Measurements from ENCODE around the gene ZYG11B.
"Not testable (repeated sequence)": the region's sequence is repeated elsewhere in the genome, so short reads cannot be mapped to it uniquely, and the experiment has no call there.

Gene ZYG11B

DNA sequence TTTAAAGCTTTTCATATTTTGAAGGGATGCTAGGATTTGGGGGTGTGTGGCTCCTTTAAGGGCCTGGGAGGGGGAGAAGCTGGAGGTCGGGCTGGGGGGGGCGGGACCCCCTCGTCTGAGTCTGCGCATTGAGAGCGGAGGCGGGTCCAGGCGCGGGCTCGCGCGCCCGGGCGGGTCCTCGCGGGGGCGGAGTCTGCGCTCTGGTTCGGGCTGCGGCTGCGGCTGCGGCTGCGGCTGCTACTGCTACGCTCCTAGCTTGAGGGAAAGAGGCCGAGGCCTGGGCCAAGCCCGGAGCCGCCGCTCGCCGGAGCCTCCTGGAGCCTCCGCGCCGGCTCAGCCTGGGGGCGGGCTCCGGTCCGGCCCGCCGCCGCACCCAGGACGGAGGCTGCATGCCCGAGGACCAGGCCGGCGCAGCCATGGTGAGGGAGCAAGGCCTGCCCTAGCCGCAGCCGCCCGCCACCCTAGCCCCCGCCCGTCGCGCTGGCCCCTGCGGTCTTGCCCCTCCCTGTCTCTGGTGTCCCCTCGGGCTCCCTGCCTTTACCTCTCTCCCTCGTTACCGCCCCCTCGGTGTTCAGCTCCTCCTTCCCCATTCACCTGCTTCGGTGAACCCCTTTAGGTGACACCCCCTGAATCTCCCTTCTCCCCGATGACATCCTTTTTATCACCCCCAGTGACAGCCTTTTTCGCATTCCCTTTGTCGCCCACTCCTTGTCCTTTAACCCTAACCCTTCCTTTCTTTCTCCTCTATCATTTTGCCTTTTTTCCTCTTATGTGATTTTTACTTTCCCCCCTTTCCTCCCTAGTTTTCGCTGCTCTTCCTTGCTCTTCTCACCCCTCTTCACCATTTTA lies at the start of gene ZYG11B:
Gene ZYG11B, plus strand, starts transcription at position 189 of the 849 bp plus-strand sequence. Its CDS starts 201 bp downstream, at position 390.
- peak; percentile 95 for DNase-seq

- DNase-seq: no peak
These were observed 49.0 kb upstream of the ZYG11B start for GRCh38 chr1:52677076-52677806.

DNA sequence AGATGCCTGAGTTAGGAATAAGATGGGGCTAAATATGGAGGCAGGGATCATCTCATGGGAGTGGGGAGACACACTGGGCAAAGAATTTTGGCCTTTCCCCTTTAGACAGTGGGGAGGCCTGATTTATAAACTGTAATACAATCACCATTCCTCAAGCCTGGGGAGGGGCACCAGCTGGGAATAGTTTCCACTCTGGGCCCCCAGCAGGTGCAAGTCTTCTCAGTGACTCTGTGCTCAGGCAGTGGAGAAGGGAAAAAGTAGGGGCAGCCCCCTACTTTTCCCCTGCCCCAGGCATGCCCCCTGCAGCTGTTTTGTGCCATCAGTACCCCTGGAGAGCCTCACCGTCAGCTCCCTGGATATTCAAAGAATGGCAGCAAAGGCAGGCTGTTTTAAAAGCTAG lies 47.2 kb upstream of the ZYG11B start:
- DNase-seq: no peak

DNA sequence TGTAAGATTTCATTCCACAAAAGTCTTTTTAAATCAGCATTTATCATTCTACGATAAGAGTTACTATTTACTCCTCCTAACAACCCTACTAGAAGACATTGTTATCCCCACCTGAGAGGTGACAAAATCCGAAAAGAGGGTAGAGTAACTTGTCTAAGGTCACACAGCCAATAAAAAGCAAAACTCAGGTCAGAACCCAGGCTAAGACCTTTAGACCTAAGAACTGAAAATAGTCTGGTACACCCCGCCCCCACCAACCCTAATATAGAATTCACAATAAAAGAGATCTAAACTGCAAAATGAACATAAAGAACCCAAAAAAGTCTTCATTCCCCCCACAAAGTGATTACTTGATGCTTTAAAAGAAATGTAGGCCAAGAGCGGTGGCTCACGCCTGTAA lies 46.8 kb upstream of the ZYG11B start:
- DNase-seq: no peak

DNA sequence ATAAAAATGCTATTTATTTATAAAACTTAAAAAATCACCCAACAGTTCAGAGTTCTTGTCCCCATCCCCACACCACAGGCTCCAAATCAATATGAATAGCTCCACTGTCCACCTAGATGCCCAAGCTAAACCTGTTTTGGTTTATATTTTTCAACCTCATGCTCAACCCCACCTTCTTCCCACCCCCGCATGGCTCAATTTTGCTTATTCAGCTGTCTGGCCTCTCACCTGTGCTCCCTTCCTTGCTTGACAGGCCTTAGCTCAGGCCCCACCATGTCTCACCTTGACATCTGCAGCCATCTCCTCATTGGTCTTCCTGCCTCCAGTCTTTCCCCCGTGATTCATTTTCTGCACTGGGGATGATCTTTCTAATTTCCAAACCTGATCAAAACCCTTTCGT lies 45.9 kb upstream of the ZYG11B start:
- no peak for DNase-seq

DNA sequence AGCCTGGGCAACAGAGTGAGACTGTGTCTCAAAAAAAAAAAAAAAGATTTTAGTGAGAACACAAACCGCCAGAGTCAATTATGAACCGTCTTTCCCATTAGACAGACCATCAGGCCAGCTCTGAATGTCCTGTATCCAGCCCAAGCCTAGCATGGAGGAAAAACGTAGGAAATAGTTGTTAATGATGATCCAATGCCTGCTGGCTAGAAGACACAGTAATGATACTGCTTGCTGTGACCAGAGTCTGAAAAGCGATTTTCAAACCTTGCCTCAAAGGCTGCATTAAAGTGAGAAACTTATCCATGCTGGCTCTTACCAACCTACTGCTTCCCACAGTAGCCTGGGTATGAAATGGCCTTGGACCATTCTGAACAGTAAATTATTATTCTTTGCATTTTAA lies 45.1 kb upstream of the ZYG11B start:
- no peak for DNase-seq

DNA sequence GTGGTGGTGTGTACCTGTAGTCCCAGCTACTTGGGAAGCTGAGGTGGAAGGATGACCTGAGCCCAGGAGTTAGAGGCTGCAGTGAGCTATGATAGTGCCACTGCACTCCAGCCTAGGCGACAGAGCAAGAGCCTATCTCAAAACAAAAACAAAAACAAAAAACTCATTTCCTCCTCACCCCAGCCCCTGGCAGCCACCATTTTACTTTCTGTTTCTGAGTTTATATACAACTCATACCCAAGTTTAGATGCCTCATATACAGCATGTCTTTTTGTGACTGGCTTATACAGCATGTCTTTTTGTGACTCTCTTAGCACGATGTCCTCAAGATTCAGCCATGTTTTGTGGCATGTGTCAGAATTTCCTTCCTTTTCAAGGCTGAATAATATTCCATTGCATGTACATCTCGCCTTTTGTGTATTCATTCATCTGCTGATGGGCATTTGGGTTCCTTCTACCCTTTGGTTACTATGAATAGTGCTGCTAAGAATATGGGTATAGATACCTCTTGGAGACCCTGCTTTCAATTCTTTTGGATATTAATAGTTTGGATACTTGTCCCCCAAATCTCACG lies 42.8 kb upstream of the ZYG11B start:
- no peak for DNase-seq

GRCh38 chr1:52684545-52684944 lies 41.7 kb upstream of the ZYG11B start:
- DNase-seq: no peak

DNA sequence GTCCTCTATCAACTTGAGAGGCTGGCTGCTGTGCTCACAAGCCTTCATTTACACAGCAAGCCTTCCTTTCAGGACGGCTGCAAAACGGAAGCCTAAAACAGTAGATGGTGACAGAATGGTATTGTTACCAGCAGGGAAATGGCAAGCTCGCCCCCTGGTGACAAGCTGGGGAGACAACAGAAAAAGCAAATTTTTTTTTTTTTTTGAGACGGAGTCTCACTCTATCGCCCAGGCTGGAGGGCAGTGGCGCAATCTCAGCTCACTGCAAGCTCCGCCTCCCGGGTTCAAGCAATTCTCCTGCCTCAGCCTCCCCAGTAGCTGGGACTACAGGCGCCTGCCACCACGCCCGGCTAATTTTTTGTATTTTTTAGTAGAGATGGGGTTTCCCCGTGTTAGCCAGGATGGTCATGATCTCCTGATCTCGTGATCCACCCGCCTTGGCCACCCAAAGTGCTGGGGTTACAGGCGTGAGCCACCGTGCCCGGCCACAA lies 39.9 kb upstream of the ZYG11B start:
- DNase-seq: peak; percentile 81

- DNase-seq: no peak
These were observed 39.4 kb upstream of the ZYG11B start for GRCh38 chr1:52686830-52687229.

DNA sequence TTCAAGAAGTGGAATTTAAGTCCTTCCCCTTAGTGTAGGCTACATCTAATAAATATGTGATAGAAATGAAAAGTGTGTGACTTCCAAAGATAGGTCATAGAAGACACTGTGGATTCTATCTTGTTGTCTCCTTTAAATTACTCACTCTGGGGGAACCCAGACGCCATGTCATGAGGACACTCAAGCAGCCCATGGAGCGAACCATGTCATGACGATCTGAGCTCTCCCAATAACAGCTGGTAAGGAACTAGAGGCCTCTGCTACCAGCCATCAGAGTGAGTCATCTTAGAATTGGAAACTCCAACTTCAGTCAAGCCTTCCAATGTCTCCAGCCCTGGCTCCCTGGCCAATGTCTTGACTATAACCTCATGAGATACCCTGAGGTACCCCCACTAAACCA lies 34.4 kb upstream of the ZYG11B start:
- DNase-seq: no peak

- DNase-seq: no peak
These were observed 33.6 kb upstream of the ZYG11B start for GRCh38 chr1:52692697-52693096.

DNA sequence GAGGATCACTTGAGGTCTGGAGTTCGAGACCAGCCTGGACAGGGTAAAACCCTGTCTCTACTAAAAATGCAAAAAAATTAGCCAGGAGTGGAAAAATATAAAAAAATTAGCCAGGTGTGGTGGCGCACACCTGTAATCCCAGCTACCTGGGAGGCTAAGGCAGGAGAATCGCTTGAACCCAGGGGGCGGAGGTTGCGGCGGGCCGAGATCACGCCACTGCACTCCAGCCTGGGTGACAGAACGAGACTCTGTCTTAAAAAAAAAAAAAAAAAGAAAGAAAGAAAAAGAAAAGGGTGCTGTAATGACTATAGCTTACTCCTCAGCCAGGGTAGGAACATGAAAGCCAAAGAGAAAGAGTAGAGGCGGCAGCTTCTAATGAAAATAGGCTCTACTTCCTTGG lies 32.9 kb upstream of the ZYG11B start:
- DNase-seq: not testable (repeated sequence)

DNA sequence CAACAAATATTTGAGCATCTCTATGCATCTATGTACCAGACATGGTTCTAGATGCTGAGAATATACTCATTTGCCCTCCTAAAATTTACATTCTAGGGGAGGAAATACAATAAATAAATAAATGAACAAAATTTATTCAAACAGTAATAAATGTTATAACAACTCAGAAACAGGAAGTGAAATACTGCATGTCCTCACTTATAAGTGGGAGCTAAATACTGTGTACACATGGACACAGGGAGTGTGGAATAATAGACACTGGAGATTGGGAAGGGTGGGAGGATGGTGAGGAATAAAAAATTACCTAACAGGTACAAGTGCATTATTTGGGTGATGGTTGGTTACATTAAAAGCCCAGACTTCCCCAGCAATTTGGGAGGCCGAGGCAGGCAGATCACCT lies 32.4 kb upstream of the ZYG11B start:
- no peak for DNase-seq

- no peak for DNase-seq
These were observed 30.6 kb upstream of the ZYG11B start for GRCh38 chr1:52695627-52696026.

- DNase-seq: peak; percentile 89
These were observed 28.2 kb upstream of the ZYG11B start, which contains the start of gene COA7 for GRCh38 chr1:52697795-52698674. COA7 (minus strand) TSS chr1:52698347; CDS start chr1:52698326, 21 bp downstream.

GRCh38 chr1:52702886-52703787 lies 23.1 kb upstream of the ZYG11B start:
- peak; percentile 83 for DNase-seq

DNA sequence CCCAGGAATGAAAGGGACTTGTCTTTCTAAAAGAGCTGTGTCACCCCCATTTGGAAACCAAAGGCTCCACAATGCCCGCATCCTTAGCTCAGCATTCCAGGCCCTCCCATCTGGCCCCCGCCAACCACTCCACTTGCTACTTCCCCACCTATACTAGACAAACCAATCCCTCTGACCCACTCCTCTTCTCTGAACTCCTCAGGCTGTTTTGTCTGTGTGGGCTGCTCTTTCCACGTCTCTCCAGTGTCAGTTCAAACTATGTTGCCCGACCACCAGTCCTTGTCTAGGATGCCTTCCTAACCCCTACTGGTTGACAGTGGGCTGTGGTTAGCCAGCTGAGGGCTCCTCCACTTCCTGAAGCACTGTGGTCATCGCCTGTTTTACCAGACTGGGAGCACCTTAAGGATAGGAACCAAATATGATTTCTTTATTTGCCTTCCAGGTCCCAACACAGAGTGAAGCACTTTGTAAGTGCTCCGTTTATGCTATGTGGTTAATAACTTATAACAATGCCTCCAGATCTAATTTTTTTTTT lies 20.1 kb upstream of the ZYG11B start:
- no peak for DNase-seq

DNA sequence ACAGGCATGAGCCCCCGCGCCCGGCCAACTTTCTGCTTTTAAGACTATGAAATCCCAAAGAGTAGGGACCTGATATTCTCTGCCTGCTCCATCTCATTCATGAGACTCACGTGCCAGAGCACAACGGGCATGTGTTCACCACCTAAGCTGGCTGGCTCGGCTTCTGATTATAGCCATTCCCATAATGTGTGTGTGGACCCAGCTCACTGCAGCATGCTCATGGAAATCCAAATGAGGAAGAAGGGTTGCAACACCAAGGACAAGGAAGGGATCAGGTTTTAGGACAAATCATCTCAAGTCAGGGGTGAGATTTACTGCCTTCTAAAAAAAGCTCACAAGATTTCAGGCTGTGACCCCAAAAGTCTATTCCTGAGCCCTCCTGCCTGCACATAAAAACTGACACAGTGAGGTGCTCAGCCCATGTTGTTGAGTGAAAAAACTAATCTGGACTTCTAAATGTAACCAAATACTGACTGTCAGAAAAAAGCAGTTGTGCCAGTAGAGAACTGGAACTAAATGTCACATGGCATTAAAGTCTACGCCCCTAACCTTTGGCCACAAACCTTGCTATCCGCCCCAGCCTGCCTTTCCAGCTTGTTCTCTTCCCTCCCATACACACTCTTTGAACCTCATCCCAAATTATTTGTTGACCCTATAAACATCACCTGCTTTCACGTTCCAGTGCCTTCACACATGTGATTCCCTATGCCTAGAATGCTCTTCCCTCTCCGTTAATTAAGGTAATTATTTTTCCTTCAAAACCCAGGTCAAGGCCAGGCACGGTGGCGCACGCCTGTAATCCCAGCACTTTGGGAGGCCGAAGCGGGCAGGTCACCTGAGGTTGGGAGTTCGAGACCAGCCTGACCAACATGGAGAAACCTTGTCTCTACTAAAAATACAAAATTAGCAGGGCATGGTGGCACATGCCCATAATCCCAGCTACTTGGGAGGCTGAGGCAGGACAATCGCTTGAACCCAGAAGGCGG lies 19.0 kb upstream of the ZYG11B start:
- DNase-seq: no peak
